Measurements from ENCODE around the gene MAP6D1.

The MAP6D1 gene

DNA sequence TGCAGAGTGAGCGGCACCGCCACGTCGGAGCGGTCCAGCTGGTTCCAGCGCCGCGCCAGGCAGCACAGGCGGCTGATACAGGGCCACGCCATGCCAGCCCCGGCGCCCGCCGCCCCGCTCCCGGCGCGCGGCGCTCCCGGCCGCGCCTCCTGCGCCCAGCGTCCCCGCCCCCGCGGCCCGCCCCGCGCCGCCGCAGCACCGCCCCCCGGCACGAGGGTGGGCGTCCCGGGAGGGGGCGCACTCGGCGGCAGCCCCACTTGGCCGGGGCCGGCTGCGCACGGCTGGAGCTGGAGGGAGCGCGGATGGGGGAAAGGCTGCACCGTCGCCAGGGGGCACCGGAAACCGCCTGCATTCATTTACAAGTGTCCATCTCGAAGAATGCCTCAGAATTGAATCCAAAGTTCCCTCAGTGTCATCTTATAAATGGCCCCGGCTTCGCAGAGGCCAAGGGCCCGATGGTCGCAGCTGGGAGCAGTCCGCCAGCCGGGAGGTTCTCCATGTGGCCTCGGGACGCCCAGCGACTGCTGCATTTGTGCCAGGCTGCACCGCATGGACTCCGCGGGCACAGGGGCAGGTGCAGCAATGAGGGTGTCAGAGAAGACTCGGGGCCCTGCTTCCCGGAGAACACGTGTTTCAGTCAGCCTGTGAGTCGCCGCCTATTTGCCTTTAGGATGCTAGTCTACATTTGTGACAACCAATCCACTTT, at the start of gene MAP6D1:
MAP6D1 (minus strand) TSS at position 122 of the 706 bp plus-strand sequence; CDS start at position 92, 30 bp downstream.
- DNase-seq: peak; percentile 47

DNA sequence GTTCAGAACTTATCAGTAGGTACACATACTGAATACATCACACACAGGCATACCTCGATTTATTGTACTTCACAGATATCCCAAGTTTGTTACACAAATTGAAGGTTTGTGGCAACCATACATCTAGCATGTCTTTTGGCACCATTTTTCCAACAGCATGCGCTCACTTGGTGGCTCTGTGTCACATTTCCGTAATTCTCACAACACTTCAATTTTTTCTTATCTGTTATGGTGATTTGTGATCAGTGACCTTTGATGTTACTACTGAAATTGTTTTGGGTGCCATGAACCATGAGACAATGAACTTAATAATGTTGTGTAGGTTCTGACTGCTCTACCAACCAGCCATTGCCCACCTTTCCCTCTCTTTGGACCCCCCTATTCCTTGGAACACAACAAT, 48.5 kb upstream of the MAP6D1 start:
- no peak for DNase-seq

DNA sequence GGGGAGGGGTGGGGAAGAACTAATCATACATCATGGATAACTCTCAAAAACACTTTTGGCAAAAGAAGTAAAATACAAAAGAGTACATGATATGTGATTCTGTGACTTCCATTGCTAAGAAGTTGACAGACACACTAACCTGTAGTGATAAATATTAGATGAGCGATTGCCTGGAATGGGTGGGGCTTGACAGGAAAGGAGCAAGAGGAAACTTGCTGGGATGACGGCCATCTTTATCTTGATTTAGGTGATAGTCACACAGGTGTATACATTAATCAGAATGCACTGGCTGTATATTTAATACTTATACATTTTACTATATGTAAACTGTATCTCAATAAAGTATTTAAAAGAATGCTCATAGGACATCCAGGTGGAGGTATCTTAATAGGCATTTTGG, 46.2 kb upstream of the MAP6D1 start:
- DNase-seq: no peak

DNA sequence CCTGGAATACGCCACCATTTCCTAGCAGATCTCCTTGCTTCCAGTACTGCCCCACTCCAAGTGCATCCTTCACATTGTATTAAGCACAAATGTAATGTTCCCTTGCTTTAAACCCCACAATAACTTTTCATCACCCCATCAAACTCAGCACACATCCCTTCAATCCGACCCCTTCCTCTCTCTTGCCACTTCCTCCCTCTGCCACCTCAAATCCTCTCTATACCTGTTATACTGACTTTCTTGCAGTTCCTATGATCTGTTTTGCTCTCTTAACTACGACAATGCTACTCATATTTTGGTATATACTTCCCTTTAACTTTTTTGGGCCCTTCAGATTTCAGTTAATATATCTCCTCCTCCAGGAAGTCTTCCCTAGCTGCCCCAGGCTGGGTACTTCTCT, 45.2 kb upstream of the MAP6D1 start:
- DNase-seq: no peak

DNA sequence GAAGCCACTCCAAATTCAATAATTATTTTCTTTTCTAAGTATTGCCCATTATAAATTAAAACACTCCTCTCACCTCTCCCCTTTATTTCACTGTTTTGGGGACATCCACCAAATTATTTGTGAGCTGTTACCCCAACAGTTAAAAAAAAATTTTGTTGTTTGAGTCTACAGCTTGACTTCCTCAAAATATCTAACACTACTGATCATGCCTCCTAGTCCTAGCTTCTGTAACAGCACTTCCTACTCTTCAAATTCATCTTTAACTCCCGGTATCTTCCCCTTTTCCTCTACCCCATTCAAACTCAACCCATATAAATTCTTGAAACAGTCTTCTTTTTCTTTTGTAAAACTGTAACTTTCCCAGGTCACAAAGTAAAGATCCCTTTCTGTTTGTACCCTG, 43.4 kb upstream of the MAP6D1 start:
- DNase-seq: no peak

DNA sequence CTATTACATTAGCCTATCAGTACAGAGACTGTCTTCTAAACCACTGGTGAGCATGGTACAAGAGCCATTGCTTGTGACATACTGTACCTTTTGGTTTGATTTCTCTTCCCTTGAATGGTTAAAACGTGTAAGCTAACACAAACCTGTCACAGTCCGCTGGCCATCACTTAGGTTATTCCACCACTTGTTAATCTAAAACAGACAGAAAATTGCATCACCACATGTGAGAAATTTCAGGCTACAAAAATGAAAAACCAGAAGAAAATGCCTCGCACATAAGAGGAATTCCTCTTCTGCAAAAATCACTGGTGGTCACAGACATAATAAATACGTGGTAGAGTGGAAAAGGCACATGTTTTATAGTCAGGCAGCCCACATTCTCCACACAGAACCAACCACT, 37.2 kb upstream of the MAP6D1 start:
- DNase-seq: no peak

DNA sequence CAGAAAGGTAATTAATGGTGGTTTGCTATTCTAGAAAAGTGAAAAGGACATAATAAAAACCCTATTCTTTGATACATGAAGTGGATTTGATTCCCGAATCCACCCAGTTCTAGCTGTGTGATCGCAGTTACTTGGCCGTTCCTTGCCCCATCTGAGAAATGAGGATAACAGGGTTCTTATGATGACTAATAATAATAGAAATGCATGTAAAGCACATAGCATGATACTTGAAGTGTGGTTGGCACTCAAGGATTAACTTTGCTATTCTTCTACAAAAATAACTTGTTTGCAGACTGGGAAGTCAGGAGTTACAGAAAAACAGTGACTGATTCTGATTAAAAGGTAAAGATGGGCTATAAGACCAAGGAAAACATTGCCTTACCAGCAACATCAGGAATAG, 32.5 kb upstream of the MAP6D1 start:
- DNase-seq: no peak

DNA sequence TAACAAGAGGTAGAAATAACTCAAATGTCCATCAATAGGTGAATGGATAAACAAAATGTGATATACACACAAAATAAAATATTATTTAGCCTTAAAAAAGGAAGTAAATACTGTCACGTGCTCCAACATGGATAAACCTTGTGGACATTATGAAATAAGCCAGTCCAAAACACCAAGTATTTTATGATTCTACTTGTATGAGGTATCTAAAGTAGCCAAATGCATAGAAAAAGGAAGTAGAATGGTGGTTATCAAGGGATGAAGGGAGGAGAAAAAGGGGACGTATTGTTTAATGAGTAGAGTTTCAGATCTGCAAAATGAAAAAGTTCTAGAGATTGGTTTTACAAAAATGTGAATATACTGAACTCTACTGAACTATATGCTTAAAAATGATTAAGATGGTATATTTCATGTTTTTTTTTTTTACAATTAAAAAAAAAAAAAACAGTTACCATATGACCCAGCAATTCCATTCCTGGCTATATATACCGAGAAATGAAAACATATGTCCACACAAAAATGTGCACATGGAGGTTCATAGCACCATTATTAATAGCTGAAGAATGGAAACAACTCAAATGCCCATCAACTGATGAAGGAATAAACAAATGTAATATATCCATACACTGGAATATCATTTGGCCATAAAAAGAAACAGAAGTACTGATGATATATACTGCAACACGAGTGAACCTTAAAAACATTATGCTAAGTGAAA, 29.1 kb upstream of the MAP6D1 start:
- DNase-seq: no peak

DNA sequence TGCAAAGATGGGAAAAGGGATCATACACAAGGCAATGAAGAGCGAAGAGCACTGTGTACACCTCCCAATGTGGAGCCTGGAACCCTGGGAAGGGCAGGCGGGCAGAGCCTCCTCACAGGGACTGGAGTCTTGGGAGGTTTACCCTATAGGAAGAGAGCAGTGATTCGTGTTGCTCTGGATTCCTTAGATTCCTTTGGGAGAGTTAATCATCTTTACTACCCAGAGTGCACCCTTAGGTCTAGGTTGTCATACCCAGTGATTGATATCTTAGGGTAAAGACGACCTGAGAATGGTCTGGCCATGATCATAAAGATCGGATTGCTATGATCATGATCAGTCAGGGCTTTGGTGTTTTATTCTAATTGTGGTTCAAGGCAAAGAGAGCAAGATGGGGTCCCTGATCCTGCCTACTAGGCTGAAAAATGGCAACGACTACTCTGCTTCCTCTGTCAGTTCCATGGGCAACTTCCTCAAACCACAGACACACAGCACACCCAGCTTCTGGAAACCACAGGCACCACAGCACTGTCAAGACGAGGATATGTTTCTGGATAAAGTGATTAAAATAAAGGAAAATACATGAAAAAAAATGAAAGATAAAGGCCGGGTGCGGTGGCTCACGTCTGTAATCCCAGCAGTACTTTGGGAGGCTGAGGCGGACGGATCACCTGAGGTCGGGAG, 20.4 kb upstream of the MAP6D1 start:
- no peak for DNase-seq

DNA sequence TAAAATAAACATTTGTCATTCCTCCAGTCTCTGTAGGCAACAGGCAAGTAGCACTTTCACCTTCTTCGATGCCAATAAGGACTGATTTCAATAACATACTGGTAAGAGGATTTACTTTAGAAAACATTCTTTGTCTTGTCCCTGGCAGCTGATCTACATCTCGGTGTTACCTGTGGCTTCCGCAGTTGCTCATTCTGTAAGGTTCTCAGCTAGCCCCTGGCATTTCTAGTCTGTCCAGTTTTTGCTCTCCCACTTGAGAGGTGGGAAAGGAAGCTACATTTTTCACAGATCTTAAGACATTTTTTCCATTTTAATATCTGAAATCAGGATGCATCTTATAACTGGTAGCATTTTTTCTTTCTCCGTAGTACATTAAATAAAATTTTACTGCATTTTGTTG, 19.7 kb upstream of the MAP6D1 start:
- no peak for DNase-seq

DNA sequence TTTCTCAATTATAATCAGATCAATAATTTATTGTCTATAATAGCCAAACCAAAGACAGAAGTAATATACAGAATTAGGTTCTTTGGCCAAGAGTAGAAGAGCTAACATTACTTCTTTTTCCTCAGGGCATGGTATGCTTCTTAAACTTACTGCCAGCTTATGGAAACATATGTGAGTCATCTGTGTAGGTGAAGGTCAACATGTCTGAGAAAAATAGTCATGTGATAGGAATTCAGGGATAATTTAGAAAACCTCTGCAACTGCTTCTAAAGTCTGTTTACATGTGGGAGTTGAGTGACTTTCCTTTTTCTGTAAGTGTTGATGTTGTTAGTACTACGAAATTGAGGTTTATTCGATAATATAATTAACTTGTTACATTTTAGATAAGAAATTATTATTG, 19.2 kb upstream of the MAP6D1 start:
- DNase-seq: no peak

DNA sequence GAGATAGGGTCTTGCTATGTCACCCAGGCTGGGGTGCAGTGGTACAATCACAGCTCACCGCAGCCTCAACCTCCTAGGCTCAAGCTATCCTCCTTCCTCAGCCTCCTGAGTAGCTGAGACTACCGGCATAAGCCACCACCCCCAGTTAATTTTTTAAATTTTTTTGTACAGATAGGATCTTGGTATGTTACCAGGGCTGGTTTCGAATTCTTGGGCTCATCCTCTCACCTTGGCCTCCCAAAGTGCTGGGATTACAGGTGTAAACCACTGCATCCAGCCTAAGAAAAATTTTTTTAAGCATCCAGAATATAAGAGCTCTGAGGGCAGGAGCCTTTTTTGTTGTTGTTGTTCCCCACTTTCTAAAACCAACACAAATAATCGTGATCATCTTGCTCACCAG, 14.4 kb upstream of the MAP6D1 start:
- no peak for DNase-seq

DNA sequence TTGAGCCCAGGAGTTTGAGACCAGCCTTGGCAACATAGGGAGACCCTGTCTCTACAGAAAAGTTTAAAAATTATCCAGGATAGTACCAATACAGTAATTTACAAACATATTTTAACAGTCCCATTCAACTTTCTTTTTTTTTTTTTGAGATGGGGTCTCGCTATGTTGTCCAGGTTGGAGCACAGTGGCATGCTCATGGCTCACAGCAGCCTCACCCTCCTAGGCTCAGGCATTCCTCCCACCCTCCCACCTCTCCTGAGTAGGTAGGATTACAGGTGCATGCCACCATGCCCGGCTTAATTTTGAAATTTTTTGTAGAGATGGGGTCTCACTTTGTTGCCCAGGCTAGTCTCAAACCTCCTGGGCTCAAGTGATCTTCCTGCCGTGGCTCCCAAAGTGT, 12.5 kb upstream of the MAP6D1 start:
- no peak for DNase-seq

DNA sequence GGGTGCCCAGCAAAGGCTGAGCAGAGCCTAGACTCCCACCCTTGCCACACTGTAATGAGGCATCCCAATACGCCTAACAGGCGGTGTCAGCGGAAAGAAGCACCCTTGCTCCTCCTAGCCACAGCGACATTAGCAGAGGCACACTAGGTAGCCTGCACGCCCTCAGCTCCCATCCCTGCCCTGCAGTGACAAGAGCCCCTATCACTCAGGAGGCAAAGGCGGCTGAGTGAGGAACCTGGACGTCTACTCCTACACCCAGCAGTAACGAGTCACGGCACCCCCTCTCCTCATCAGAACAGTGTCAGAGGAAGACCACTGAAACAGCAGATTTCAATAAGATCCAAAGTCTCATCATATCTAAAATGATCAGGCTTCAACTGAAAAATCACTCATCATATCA, 12.0 kb upstream of the MAP6D1 start:
- no peak for DNase-seq

DNA sequence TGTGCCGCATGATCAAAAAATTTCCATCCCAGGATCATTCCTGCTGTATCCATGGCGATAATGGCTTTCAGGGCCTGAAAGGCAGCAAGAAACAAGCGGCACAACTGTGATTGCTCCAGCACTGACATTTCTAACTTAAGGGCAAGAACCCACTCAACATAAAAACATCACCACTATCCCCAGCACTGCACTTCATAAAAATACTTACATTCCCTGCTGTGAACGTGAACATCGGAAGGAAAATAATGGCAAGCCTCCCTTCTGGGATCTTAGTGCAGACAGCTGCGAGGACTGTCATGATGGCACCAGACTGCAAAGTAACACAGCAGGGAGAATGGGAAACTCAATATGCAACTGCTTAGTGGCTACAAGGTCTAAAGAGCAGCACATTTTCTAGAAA, 8.1 kb upstream of the MAP6D1 start:
- no peak for DNase-seq

DNA sequence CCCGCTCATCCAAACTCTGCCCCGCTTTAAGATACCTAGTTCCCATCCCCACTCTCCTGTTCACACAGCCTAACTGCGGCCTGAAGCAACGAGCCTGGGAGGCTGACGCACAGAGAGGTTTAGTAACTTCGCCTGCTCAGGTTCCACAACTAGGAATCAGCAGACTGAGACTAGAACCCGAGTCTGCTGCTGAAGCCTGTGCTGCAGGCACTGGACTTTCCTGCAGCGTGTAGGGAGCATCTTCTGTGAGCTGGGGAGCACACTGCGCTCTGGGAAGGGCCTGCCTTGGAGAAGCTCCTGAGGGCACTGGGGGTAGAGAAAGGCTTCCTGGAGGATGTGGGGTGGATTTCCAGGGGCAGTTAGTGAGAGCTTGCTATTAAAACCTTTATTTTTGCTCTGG, 4.8 kb upstream of the MAP6D1 start:
- no peak for DNase-seq

DNA sequence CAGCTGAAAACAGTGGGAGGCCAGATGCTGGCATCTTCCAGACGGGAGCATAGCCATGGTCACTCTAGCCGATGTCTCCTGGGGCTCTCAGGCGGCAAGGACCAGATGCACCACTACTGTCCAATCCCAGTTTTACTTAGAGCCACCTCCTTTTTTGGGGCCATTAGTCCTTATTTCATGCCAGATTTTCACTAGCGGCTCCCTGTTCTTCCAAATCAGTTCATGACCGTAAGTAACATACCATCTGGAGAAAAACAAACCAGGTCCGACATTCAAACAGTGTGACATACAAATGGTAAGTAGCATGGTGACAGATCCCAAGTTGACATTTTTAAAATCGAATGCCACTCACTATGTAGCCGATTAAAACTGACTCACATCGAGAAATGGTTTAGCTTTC, 4.1 kb upstream of the MAP6D1 start:
- no peak for DNase-seq

DNA sequence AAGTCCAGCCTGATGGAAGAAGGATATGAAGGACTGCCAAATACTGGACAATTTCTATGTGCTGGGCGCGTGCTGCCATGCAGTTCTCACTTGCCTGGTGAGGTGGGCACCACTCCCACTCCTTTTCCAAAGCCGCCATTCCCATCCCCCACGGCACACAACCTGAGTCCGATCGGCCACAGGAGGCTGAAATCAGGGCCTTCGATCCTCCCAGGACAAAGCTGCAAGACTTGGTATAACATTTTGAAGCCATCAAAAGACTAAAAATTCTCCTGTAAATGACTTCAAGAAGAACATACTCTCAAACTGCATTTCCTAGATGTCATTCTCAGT, 3.1 kb upstream of the MAP6D1 start:
- DNase-seq: no peak

DNA sequence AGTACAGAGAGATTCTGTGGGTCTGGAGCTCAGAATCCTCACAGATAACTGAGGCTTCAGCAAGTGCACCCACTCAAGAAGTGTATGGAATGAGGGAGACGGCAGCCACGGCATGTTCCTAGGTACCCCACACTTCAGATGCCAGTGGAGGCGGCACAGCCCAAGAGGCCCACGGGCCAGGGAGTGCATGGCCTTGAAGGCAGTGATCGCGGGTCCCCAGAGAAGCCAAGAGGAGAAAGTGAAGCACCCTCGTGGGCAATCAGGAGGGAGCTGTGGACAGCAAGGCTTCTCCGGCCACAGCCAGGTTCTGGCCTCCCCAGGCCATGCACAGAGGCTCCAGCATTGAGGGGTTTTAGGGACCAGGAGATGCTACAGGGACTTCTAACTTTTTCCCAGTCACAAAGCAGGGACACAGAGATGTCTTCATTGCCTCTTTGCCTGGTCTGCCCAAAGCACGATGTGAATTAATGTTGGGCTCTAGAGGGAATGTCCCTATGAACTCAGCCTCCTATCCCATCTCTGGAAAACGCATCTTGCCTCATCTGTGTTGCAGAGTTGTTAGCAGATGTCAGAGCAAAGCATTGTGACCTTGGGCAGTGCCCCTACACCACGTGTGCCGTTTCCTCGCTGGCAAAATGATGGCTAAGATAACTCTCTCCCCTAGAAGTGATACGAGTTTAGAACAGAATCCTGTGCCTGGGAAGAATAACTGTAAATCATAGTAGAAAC, 2.6 kb upstream of the MAP6D1 start:
- DNase-seq: no peak

DNA sequence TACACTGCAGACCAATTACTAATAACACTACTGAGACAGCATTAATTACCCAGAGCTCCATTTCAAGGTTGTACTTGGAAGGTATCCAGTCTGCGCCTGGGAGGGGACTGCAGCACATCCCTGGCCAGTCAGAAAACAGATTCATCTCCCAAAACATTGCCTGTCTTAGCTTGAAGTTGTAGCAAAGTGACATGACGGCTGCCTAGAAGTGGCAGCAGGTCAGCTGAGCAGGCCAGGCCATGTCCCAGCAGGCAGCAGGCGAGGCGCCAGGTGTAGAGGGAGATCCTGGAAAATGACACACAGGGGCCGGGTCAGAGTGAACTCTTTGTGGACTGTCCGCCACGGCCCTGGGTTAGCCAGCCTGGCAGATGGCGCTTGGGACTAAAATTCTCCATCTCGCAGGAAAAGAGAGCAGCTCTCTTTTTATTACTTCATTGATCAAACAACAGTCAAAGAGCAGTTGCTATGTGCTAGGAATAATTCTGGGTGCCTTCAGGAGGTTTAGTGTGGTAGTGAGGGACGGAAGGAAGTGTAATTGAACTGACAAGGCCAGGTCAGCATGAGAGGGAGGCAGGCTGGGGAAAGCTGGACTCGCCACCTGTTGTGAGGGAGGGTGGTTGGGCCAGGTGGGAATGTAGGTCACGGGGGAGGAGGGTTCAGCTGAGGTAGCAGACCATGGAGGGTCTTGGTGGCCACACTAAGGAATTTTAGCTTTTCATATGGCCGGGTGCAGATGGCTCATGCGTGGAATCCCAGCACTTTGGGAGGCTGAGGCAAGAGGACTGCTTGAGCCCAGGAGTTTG, 1.3 kb upstream of the MAP6D1 start:
- no peak for DNase-seq

DNA sequence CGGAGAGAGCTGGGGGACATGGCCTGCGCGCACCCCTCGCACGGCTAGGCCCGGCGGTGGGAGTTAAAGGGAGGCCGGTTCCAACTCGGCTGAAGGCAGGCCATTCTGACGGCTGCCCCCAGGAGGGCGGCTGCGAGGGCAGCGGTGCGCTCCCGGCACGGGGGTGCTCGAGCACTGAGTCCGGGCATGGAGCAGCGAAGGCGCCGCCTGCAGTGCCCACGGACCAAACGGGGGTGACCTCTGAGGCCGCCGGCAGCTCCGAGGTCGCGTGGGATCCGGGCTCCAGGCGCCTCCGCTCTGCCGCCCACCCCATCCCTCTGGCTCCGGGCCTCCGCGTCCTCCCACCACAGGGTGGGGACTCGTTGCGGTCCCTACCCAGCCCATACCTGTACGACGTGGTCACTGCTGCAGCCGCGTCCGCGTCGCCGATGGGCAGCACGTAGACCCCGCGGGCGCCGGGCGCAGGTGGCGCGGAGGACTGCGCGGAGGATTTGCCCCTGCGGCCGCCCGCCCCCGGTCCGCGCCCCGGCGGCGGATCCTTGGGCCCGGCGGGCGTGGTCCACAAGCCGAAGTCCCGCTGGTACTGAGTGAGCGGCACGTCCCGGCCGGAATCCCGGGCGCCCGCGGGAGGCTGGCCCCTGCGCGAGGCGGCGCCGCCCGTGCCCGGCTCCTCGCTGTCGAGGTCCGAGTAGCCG, 469 bp downstream of the MAP6D1 start:
- no peak for DNase-seq

DNA sequence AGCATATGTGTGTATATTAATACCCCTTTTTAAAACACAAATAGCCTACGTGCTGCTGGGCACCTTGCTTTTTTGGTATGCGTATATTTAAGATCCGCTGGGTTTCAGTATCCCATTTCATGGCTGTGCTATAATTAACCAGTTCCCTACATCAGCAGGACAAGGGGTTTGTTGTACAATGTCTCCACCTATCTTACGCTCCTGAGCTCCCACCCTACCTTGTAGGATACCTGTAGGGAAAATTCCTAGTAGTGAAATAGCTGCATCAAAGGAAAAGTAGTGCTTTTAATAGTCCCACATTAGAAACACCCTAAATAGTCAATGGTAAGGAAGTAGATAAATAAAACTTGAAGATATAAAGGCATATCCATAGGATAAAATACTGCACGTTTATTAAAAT, 1.4 kb downstream of the MAP6D1 start:
- no peak for DNase-seq
